Esophagus muscularis mucosa (tissue), 4 donors: ENCODE measurements around the gene AP1S3.
"Not testable (repeated sequence)": the region's sequence is repeated elsewhere in the genome, so short reads cannot be mapped to it uniquely, and the experiment has no call there.

Experiments
- CTCF ChIP-seq, 3 experiments: fragments of 200-600 bp in 2 of 3; fragments of 450-650 bp in 1 of 3; sonication (generic) in 2 of 3; IDR thresholded peaks; one replicate each; pipeline ENCODE4 v1.5.1; 2017 to 2019; ENCODE audit warnings: antibody characterized with exemption in 3 of 3, mild to moderate bottlenecking in 2 of 3, moderate library complexity in 1 of 3
- EP300 ChIP-seq: sonication (generic); formaldehyde crosslinking; IDR thresholded peaks from one replicate; pipeline ENCODE4 v1.6.1; 2017; ENCODE audit warnings: antibody characterized with exemption
- POLR2A ChIP-seq: fragments of 450-650 bp; IDR thresholded peaks from one replicate; pipeline ENCODE4 v1.6.1; 2017; ENCODE audit warnings: antibody characterized with exemption, moderate library complexity, mild to moderate bottlenecking, low read depth

- not testable (repeated sequence) for TF ChIP-seq CTCF (IDR thresholded peaks at IDR 0.05); POLR2A; EP300
Measured at GRCh38 chr2:223814764-223815163, 22.6 kb downstream of the AP1S3 start.
